ENCODE measurements around the gene TSPAN5.

Gene TSPAN5

DNA sequence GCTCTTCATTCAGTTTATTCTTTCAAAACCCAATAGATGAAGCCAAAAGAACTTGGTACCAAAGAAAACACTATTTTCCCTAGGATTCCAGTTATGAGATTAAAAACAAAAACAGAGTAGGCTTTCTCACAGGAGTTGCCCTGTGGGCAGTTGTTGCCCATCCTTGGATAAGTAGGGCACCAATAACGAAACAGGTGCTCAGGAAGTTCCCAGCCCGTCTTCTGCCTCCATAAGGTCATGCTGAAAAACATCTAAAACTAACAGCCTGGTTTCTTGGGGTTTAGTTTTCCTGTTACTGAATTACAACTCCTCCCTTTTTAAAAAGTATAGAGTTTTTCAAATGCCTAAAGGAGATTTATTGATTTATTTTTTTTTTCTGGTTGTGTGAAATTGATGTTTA is 14.7 kb downstream of the TSPAN5 start:
- DNase-seq (ENCODE audit: low read depth in 2 of 2), result no peak

DNA sequence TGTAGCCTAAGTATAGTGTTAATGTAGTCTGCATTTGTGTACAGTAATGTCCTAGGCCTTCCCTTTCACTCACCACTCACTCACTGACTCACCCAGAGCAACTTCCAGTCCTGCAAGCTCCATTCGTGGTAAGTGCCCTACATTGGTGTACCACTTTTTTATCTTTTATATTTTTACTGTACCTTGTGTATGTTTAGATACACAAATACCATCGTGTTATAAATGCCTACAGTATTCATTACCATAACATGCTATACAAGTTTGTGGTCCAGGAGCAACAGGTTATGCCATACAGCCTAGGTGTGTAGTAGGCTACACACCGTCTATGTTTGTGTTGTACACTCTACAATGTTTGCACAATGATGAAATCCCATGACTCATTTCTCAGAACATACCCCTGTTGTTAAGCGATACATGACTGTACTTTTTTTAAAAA is 15.4 kb downstream of the TSPAN5 start:
- DNase-seq (ENCODE audit: low read depth in 2 of 2), result no peak

DNA sequence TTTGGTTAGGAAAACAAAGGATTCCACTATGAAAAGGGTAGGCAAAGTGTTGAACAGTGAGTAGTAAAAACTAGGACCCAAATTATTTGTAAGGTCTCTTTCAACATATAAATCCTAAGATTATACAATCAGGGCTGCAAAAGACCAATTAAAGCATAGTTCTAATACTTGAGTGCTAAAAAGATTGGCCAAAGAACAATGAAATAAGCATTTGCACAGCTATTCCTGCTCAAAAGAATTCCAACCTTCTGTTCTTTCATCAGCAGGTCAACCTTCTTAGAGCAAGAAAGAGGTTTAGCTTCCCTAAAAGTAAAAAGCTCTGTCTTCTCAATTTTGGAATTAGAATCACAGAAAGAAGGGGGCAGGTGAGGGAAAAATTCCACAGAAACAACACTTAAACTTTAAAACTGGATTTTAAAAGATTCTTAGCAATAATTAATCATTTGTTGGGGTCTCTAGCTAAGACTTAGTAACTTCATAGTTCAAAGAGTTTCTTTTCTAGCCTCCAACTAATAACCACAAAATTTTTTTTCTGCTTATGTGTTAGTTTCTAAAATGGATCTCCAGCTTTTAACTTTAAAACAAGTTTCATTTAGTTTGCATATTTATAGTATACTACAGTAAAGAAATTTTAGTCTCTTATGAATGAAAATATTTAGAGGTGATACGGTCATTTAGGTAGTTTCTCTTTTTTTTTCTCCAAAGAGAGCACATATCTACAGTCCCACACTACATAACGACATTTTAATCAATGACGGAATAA is 16.3 kb downstream of the TSPAN5 start:
- no peak for DNase-seq (ENCODE audit: low read depth in 2 of 2)

DNA sequence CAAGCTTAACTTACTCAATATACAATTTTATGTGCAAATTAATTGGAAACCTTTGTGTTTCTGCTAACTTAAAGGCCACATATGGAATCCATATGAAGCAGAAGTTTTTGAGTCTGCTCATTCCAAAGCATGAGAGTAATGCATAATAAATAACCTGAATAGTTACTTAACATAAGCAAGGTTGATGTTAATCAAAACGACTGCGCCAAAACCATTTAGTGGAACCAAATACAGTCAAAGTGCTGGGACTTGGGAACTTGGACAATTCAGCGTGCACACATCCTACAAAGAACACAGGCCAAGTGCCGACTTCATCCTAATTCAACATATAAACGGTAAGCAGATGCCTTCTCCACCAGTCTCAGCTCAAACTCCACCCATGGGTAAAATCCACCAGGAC is 17.0 kb downstream of the TSPAN5 start:
- no peak for DNase-seq (ENCODE audit: low read depth in 2 of 2)

DNA sequence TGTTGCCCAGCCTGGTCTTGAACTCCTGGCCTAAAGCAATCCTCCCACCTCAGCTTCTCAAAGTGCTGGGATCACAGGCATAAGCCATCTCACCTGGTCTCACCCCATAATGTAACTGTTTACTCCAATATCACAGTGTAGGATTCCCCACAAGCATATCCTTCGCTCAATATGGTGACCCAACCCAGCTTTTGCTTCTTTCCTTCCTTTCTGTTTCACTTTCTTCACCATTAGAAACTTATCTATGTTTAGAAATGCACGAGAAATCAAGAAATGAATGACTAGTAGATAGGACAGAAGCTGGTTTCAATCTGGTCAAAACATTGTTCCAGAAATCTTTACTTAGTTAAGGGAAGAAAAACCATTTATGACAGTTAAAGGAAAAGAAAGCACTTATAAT is 18.9 kb downstream of the TSPAN5 start:
- DNase-seq (ENCODE audit: low read depth in 2 of 2), result no peak

DNA sequence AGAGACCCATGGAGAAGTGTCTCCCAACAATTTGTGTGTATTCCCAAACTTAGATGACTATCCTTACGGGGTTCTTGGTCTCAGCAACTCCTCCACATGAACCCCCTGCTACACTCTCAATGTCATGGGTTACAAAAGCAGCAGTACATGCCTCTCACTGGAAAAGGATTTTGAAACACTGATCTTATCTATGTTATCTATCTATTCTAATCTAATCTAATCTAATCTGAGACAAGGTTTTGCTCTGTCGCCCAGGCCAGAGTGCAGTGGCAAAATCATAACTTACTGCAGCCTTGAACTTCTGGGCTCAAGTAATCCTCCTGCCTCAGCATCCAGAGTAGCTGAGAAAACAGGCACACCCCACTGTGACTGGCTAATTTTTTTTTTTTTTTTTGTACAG is 19.3 kb downstream of the TSPAN5 start:
- no peak for DNase-seq (ENCODE audit: low read depth in 2 of 2)

DNA sequence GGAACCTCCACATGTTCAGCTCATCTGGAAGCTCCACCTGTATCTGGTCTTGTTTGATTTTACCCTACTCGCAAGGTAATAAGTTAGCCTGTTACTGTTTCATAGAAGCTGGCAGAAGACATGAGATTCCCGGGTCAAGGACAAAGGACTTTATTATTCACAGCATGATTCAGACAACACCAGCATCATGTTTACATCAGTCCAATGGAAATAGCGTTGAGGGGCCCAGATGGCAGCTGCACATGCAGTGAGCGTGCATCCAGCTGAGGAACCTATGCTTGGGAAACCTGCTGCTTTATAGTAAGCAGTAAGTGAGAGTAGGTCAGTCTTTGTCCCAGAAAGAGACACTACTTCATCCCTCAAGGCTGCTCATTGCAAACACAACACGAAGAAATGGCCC is 19.8 kb downstream of the TSPAN5 start:
- DNase-seq (ENCODE audit: low read depth in 2 of 2), result no peak

DNA sequence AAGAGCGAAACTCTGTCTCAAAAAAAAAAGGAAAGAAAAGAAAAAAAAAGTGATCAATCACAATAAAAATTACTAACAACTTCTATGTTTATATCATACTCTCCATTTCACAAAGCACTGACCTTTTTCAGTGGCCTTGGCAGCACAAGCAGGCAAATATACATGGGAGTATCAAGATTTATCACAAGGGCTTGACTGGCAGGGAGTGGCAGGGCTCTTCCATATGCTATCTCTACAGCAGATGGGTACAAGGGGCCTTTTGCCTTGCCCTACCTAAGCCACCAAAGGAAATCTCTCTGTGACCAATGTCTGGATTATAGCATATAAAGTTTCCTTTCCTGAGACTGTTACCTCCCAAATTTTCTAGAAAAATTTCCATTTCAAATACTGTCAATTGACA is 24.4 kb downstream of the TSPAN5 start:
- no peak for DNase-seq (ENCODE audit: low read depth in 2 of 2)

DNA sequence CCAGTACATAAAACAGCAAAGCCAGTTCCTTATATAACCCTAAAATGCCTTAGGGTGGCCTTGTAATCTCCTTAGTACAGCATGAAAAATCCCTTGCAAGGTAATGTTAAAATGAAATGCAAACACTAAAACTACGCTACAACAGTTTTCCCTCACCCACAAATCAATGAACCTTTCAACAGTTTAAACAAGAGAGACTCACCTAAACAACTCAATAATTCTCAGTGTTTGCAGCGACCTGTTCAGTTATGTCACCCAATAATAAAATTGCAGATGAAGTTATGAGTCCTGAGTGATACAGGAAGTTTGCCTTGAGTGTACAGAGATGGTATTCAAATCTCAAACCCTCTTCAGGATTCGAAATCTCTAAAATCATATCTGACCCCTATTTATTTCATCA is 25.3 kb downstream of the TSPAN5 start:
- DNase-seq (ENCODE audit: low read depth in 2 of 2), result no peak

DNA sequence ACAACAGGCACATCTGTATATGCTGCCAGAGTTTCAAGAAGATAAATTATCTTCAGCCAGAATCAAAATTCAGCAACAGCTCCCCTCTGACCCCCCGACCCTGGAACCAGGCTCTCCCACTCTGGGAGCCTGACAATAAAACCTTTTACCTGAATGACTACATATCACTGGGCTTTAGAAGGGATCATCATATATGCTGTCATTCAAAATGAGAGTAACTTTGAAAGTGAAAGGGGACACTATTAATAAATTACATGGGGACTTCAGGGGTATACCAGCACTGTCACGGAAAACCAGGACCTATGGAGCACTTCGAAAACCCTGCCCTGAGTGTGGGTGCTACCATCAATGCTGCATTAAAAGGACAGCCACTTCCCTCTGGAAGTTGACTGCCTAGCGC is 26.2 kb downstream of the TSPAN5 start:
- no peak for DNase-seq (ENCODE audit: low read depth in 2 of 2)

DNA sequence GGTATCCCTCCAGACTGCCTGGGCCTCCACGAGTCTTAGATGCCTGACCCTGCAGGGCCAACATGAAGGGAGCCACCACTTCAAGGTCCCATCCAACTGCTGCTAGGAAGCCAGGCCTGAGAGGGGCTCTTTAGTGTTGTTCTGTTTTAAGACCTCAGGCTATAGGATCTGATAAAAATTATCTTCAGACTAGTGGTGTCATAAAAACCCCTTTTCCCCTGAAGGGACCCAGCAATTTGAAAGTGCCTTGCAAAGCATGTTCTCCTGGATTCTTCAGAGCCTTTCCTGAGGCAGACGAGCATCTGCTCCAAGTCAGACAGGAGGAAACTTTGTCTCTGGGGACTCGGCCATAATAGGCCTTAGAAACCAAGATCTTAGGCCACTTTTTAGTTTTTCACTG is 26.9 kb downstream of the TSPAN5 start:
- DNase-seq (ENCODE audit: low read depth in 2 of 2), result no peak

DNA sequence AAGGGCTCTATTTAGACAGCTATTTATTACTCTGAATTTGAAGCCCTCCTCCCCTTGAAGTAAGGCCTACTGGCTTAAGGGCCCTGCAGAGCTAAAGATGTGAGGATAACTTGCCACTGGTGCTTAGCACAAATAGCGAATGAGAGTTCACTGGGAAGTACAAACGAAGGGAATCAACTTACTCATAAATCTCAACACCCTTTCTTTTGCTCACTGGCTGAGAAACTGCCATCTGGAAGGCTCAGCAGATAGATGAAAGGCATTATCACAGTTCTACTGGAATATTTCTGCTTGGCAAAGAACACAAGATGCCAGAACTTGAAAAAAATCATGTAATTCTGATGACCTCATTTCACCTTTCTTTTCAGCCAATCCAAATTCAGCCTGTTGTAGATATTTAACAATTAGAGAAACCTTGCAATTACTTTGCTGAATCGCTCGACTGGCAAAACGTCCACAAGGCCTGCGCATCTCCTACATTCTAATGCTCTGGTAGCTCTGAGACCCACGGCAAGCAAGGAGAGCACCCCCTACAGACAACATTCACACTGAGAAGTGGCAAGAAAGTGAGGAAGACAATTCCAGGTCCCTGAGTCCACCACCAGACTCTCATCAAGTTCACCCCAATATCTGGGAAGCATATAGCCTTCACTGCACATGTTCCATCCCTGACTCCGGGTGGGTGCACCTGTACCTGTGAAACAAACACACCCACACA is 27.5 kb downstream of the TSPAN5 start:
- DNase-seq (ENCODE audit: low read depth in 2 of 2), result no peak

DNA sequence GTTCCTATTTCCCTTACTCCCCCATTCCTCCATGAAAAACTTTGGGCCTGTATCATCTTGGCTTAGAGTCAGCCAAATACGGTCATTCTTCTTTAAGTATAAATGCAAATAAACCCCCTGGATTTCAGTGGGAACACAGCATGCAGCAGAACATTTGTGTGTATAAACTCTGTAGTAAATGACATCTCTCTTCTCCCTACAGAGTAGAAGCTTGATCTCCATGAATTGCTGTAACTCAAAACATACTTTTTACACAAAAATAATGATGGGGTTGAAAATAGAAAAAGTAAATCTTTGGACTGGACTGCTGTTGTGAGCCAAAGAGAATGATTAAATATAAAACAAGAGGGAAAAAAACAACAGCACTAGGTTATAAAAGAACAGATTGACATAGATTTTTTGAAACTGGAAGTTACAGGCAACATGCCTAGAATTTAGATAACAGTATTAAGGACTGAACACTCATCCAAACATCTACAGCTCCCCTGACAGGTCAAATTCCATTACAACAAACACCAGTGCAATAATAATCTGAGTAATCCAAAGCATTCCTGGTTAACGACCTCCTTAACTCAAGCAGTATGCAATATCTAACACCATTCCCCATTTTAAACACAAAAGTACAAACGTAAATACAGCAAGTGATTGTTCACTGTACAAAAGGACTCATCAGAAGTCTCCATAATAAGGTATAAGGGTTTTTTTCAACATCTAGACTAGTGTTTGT is 30.7 kb downstream of the TSPAN5 start:
- no peak for DNase-seq (ENCODE audit: low read depth in 2 of 2)

DNA sequence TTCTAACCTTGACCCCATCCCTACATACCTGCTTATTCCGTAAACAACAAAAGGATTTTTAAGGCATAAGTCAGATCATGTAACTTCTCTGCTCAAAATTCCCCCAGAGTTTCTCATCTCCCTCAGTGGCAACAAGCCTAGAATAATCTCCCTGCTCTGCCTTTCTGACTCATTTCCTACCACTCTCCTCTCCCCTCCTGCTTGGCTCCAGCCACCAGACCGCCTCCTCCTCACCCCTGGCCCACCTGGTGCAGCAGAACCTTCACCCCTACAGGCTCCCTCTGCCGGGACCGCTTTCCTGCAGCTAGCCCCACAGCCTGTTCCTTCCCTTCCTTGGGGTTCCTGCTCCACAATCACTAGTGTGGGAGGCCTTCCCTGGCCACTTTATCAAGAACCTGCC is 32.1 kb downstream of the TSPAN5 start:
- no peak for DNase-seq (ENCODE audit: low read depth in 2 of 2)

DNA sequence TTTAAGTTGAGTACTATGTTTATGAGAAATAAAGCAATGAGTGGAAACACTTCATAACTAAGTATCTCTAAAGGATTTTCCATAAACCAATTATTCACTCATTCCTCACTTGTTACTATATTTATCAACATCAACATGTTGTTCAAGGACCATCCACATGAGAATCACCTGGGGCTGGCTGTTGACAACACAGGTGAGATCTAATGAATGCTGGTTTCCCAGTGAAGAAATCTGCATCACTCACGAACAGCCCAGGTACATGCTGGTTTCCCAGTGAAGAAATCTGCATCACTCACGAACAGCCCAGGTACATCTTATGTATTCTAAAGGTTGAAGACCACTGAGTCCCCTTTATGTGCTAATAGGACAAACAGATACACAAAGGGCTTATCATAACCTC is 32.5 kb downstream of the TSPAN5 start:
- no peak for DNase-seq (ENCODE audit: low read depth in 2 of 2)

DNA sequence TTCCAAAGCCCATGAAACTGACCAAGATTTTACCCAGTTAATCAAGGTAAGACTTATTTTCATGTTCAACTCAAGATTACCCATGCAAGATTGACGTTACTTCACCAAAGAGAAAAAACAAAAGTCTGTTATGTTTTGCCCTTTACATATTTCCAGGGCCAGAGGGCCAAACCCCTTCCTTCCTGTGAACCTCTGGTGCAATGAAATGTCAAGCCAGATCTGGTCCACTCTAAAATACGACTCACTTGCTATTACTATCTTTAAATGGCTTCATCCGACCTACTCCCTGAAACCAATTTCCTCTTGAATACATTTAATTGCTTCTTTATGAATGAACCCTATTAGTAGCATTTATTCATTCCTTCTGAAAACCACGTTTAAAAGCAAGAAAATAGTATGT is 33.0 kb downstream of the TSPAN5 start:
- no peak for DNase-seq (ENCODE audit: low read depth in 2 of 2)

DNA sequence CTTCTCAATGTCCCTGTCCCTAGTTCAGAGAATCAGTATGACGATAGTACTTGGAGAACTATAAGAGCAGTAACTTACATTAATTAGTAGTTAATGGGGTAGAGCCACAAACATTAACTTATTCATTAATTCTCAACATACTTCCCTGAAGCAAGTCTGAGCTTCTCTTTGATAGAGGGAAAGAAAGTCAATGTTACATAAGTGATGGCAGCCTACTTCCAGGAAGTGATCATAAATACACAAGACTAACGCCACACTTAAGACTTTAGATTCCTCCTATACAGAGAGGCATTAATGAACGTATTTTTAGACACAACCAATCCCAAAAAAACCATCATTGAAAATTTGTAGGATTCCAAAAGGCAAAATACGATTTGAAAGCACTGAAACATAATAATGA is 33.8 kb downstream of the TSPAN5 start:
- DNase-seq (ENCODE audit: low read depth in 2 of 2), result no peak

DNA sequence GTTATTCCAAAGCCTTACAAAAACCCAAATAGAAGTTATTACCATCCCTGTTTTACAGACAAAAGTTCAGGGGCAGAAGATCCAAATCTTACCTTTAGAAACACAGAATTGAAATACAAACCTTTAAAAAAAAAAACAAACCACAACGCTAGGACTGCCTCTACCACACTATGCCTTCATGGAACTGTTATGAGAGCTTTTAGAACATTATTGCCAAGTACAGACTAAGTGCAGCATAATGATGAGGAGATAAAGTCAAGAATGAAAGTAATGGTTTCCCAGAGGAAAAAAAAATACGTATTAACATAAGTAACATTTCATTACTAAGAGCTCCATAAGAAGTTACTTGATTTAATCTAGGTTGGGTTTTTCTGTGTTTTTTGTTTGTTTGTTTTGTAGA is 34.3 kb downstream of the TSPAN5 start:
- no peak for DNase-seq (ENCODE audit: low read depth in 2 of 2)

DNA sequence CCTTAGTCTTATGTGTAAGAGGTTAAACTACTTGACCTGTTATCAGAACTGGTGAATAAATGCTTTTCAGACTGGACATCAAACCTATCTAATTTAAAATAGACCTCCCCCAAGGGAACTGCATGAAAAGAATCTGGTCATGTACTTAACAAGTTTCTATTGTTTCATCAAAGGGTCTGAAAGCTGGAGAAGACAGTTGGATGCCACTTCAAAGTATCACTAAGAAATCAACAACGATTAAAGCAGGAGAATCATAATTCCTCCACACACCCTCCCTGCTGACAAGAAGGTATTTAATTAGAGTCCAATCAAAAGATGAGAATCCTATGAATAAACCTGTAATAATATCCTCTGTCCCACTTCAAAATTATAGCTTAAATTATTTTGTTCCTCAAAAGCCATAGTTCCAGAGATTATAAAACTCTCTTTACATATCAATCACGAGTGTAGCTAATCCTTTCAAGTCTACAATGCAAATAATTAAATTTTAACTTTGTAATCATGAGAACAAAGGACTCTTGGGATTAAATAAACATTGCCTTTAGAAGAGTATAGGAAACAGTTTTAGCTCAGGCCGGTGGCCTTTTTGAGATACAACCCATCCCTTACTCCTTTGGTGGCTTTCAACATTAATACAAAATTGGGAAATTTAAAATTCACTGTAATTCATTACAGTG is 35.1 kb downstream of the TSPAN5 start:
- DNase-seq (ENCODE audit: low read depth in 2 of 2), result no peak

DNA sequence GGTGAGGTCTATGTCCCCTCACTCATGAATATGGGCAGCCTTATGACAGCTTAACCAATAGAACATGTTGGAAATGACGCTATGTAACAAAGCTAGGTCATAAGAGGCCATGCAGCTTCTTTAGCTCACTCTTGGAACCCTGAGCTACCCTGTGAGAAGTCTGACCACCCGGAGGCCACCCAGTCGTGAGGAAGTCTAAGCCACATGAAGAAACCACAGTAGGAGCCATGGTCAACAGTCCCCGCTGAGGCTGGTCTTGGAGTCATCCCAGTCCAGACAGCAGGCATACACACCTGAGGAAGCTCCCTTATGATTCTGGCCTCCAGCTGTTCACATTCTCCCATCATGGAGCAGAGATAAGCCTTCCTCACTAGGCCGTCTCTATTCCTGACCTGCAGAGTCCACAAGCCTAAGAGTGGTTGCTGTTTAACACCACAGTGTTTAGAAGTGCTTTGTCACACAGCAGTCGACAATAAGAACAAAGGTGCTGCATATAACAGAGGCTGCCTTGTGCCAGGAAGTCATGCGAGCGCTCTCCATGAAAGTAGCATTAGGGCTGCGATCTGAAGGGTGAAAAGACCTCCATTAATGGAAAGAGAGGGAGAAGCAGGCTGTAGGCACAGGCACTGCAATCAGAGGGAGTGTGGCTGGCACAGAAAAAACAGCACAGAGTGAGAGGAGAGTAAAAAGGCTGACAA is 38.2 kb downstream of the TSPAN5 start:
- no peak for DNase-seq (ENCODE audit: low read depth in 2 of 2)

DNA sequence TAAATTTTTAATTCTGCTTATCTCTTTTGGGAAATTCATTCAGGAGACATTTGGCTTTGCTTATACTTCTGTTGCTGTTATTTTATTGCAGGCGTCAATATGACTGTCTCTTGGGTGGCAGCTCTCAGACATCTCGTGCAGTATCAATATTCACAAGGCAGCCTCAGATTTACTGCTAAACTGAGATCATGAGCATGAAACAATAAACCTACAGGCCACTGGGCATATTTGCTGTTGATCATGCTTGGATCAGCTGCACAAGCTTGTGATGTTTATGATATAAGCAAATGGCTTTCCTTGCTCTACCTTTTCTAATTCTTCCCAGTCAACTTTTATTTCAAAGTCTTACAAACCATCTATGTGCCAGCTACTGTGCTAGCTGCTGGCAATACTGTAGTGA is 39.2 kb downstream of the TSPAN5 start:
- no peak for DNase-seq (ENCODE audit: low read depth in 2 of 2)

DNA sequence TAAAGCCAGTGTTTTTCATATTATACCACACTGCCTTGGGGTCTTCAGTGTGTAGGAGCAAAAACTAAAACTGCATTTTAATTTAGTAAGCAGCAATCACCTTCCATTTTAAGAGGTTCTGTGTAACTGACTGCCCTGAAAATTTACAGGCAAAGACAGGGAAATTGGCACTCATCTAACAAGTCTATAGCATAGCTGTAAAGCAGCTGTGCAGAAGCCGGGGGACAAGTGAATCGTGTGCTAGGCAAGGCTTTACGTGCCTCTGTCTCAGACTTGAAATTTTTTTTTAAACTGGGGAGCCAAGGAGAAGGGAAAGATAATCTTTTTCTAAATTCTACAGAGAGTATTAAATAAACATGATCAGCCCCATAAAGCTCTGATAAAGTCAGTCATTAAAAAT is 39.7 kb downstream of the TSPAN5 start:
- DNase-seq (ENCODE audit: low read depth in 2 of 2), result no peak

Measured in stimulated activated CD8-positive, alpha-beta memory T cell treated with anti-CD3 and anti-CD28 coated beads, Interleukin-7, amount 100 ng/mL, for 4 hours (primary cell).